GM19240 (cell line): Measurements from ENCODE around the gene HSPE1.
"Not testable (repeated sequence)": the region's sequence is repeated elsewhere in the genome, so short reads cannot be mapped to it uniquely, and the experiment has no call there.

Experiments
- DNase-seq: peaks from one replicate; pipeline ENCODE4 v3.0.0; 2011; ENCODE audit warnings: low spot score; ENCODE audit not compliant: insufficient read length

HSPE1 gene

GRCh38 chr2:197498235-197498936 lies 1.8 kb upstream of the HSPE1 start:
- no peak for DNase-seq

- DNase-seq = peak; percentile 21
These were observed 1.1 kb upstream of the HSPE1 start for GRCh38 chr2:197498937-197499593.

GRCh38 chr2:197500503-197501131 lies 438 bp downstream of the HSPE1 start:
- no peak for DNase-seq

- DNase-seq = no peak
These were observed 2.0 kb downstream of the HSPE1 start for GRCh38 chr2:197502201-197502600.

- DNase-seq = no peak
These were observed 2.5 kb downstream of the HSPE1 start for GRCh38 chr2:197502685-197503084.

- DNase-seq = no peak
These were observed 3.8 kb downstream of the HSPE1 start for GRCh38 chr2:197504000-197504399.

- DNase-seq = no peak
These were observed 4.3 kb downstream of the HSPE1 start for GRCh38 chr2:197504512-197504911.

GRCh38 chr2:197506658-197507057 lies 6.5 kb downstream of the HSPE1 start:
- no peak for DNase-seq

- DNase-seq = no peak
These were observed 13.7 kb downstream of the HSPE1 start for GRCh38 chr2:197513915-197514314.

- DNase-seq = no peak
These were observed 14.6 kb downstream of the HSPE1 start for GRCh38 chr2:197514754-197515153.

GRCh38 chr2:197515315-197515738 lies 15.1 kb downstream of the HSPE1 start:
- no peak for DNase-seq

- peak; percentile 76 for DNase-seq
These were observed 15.7 kb downstream of the HSPE1 start, which contains the start of gene MOB4 for GRCh38 chr2:197515739-197516392. TSS of gene MOB4 (plus strand) at chr2:197516066. CDS start at chr2:197516087, 21 bp downstream.

- DNase-seq = no peak
These were observed 16.2 kb downstream of the HSPE1 start for GRCh38 chr2:197516393-197516761.

- no peak for DNase-seq
These were observed 17.0 kb downstream of the HSPE1 start for GRCh38 chr2:197517150-197517549.

- DNase-seq = no peak
These were observed 38.2 kb downstream of the HSPE1 start for GRCh38 chr2:197538412-197538811.

GRCh38 chr2:197539734-197540133 lies 39.6 kb downstream of the HSPE1 start:
- DNase-seq = no peak

GRCh38 chr2:197543206-197543605 lies 43.0 kb downstream of the HSPE1 start:
- DNase-seq = no peak

- DNase-seq = no peak
These were observed 47.2 kb downstream of the HSPE1 start for GRCh38 chr2:197547163-197547900.

GRCh38 chr2:197548582-197548981 lies 48.4 kb downstream of the HSPE1 start:
- no peak for DNase-seq

GRCh38 chr2:197551260-197551659 lies 51.1 kb downstream of the HSPE1 start:
- not testable (repeated sequence) for DNase-seq
